ENCODE data around the gene SPIN1. TPM values are rescaled to one million over a fixed set of nuclear protein-coding genes. Genes with fewer than 3 reads are reported as not detected.

Gene SPIN1
- 31.3 and 34.1 TPM in 2 replicates for total RNA-seq

DNA sequence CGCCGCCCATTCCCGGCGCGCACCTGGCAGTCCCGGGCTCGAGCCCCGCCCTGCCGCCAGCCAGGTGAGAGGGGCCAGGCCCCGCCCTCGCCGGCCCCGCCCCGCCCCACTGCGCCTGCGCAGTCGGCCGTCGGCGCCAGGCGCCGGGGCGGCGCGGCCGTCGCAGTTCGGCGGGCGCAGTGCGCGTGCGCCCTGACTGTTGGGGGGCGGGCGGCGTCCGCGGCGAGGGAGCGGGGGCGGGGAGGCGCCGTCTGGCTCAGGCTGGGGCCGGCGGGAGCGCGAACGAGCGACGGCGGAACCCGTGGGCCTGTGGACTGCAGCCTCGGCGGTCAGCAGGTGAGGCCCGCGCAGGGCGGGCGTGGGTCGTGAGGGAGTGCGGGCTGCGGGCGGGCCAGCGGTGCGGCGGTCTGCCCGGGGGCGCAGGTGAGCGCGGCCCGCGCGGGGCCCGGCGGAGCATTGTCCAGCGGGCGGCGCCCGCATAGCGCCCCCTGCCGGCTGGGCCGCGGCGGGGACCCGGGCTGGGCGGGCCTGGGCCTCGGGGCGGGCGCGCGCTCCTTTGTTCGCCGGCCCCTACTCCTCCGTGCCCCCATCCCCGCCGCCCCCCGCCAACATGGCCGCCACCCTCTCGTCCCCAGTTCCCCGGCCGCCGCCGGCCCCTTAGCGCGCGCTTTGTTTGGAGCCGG is at the start of gene SPIN1:
Gene SPIN1 (plus strand): TSS at position 242 of the 683 bp plus-strand sequence. CDS start 38,096 bp downstream, outside the sequence.

Other genes with a start within 250 kb of the SPIN1 start
- not detected in 2 replicates for gene SPATA31C2, start 250.0 kb upstream of the SPIN1 start, total RNA-seq
- gene NXNL2, start 146.7 kb downstream of the SPIN1 start, total RNA-seq, result 1.1 and 1.4 TPM in 2 replicates